Astrocyte of the spinal cord (primary cell): ENCODE results near the gene GOPC.

Experiments used
- DNase-seq: peaks from one replicate; pipeline ENCODE4 v3.0.0; 2011; ENCODE audit warnings: low read depth, low spot score
- H3K4me3 ChIP-seq: 2 replicates; pipeline ENCODE4 v1.5.1; 2011; ENCODE audit warnings: low read depth, mild to moderate bottlenecking, low read length, moderate library complexity
- CTCF ChIP-seq: IDR thresholded peaks from 2 replicates; pipeline ENCODE4 v1.5.1; 2012; ENCODE audit warnings: low read depth, mild to moderate bottlenecking, low read length, inconsistent platforms
- in situ Hi-C: cut with HindIII; loops from 2 replicates; pipeline ENCODE4 v1.10.0; 2017; ENCODE audit warnings: low sequenced_read_pairs

Gene GOPC

GRCh38 chr6:117512056-117512828 lies 90.1 kb downstream of the GOPC start:
- H3K4me3 ChIP-seq, result no peak overlapping the region
- no peak for DNase-seq
- in situ Hi-C loops, result no loop called here
- TF ChIP-seq CTCF, result no peak
